Measurements from ENCODE around the gene DZIP1L.
A peak's percentile ranks its signal among the peaks of the same experiment; 100 is the strongest.

DZIP1L gene

GRCh38 chr3:138079901-138080300, 35.5 kb downstream of the DZIP1L start:
- in situ Hi-C loops (cut with HindIII; ENCODE audit: low pct_ligation_motif_present, low pct_unique_long_range_greater_than_20kb, low sequenced_read_pairs), result no loop called here
- DNase-seq, result no peak

DNA sequence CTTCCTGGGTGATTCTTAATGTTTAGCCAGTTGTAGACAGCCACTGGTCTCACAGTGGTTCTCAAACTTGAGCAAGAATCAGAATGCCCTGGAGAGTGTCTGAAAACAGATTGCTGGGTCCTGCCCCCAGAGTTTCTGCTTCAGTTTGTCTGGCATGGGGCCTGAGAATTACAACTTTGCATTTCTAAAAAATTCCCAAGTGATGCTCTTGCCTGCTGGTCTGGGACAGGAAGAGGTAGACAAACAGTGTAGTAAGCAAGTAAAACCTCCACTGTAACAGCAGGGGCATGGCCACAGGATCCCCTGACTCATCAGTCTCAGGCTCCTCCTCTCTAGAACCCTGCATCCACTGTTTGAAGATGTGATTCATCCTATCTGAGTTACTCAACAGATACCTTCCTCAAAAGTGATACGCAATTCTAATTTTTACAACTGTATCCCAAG, 36.5 kb downstream of the DZIP1L start:
- peak; percentile 83 for DNase-seq
- in situ Hi-C loops (cut with HindIII; ENCODE audit: low pct_ligation_motif_present, low pct_unique_long_range_greater_than_20kb, low sequenced_read_pairs), result no loop called here

GRCh38 chr3:138078096-138078495, 37.3 kb downstream of the DZIP1L start:
- DNase-seq, result peak; percentile 52
- in situ Hi-C loops (cut with HindIII; ENCODE audit: low pct_ligation_motif_present, low pct_unique_long_range_greater_than_20kb, low sequenced_read_pairs), result no loop called here

DNA sequence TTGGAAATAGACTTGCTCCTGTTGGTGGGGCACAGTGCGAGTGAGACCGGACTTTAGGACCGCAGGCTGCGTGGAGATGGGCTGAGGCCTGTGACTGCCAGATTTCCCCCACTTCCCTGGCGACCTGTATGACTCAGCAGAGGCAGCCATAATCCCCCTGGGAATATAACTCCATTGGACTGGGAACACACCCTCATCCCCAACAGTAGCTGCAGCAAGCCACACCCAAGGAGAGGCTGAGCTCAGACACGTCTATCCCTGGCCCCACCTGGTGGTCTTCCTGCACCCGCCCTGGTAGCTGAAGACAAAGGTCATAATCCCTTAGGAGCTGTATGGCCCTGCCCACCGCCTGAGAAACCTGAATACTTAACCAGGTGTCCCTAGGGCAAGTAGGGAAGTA, 42.6 kb downstream of the DZIP1L start:
- no peak for DNase-seq
- in situ Hi-C loops (cut with HindIII; ENCODE audit: low pct_ligation_motif_present, low pct_unique_long_range_greater_than_20kb, low sequenced_read_pairs), result no loop called here

DNA sequence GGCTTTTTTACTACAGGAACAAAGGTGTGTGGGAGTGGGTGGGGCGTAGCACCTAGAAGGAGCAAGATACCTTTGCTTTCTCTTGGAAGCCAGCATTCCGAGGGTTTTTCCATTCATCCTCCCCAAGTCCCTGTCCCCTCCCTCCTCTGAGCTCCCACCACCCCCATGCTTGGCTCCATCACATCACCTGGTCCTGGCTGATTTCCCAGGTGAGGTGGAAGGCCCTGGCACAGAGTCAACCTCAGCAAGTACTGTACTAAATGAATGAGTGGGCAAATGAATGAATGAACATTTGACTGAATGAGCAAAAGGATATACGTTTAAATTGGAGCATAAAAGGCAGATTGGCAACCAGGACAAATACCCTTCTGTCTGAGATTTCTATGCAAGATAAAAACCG, 45.4 kb downstream of the DZIP1L start:
- in situ Hi-C loops (cut with HindIII; ENCODE audit: low pct_ligation_motif_present, low pct_unique_long_range_greater_than_20kb, low sequenced_read_pairs), result no loop called here
- no peak for DNase-seq

DNA sequence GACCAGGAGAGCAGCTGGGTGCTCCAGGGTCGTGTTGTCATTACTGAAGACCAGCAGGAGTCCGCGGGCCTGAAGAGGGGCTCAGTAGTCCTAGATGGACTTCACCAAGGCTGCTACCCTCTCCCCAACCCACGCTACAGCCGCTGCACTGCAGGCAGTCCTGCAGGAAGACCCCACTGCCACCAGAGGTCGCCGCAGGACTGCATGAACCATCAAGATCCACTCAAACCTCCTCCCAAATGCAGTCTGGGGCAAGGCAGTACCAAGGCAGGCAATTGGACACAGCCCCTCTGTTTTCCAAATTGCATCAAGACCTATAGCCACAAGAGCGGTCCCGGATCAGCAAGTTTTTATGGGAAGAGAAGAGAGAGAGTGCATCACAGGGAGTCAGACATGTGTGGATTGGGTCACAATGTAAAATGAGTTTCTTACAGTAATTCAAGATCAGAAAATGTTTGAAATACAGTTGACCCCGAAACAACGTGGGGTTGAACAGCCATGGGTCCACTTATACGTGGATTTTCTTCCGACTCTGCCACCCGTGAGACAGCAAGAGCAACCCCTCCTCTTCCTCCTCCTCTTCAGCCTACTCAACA, 46.7 kb downstream of the DZIP1L start:
- in situ Hi-C loops (cut with HindIII; ENCODE audit: low pct_ligation_motif_present, low pct_unique_long_range_greater_than_20kb, low sequenced_read_pairs), result no loop called here

GRCh38 chr3:138068046-138068445, 47.4 kb downstream of the DZIP1L start:
- in situ Hi-C loops (cut with HindIII; ENCODE audit: low pct_ligation_motif_present, low pct_unique_long_range_greater_than_20kb, low sequenced_read_pairs), result no loop called here
- no peak for DNase-seq

More for the DNA sequence above, 46.7 kb downstream of the DZIP1L start:
- peak; percentile 58 for DNase-seq

- no peak for DNase-seq
- in situ Hi-C loops (cut with HindIII; ENCODE audit: low pct_ligation_motif_present, low pct_unique_long_range_greater_than_20kb, low sequenced_read_pairs), result no loop called here
Measured at GRCh38 chr3:138066972-138067371, 48.4 kb downstream of the DZIP1L start.

DNA sequence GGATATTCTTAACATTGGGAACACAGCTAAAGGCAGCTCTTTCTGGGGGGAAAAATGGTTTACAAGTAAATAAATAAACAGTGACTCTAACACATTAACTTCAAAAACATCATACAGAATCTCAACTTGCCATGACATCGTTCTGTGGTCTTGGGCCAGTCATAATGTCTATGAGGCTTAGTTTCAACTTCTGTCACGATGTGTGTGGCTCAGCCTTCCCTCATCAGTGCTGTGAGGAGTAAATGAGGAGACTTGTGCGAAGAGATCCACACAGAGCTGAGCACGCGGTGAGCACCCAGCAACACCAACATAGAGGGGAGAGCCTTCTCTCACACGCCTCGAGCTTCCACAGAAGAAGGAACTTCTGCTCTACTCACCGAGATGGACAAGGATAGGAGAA, 49.0 kb downstream of the DZIP1L start:
- DNase-seq, result no peak
- in situ Hi-C loops (cut with HindIII; ENCODE audit: low pct_ligation_motif_present, low pct_unique_long_range_greater_than_20kb, low sequenced_read_pairs), result no loop called here

GRCh38 chr3:138065949-138066348, 49.5 kb downstream of the DZIP1L start:
- no peak for DNase-seq
- in situ Hi-C loops (cut with HindIII; ENCODE audit: low pct_ligation_motif_present, low pct_unique_long_range_greater_than_20kb, low sequenced_read_pairs), result no loop called here

DNA sequence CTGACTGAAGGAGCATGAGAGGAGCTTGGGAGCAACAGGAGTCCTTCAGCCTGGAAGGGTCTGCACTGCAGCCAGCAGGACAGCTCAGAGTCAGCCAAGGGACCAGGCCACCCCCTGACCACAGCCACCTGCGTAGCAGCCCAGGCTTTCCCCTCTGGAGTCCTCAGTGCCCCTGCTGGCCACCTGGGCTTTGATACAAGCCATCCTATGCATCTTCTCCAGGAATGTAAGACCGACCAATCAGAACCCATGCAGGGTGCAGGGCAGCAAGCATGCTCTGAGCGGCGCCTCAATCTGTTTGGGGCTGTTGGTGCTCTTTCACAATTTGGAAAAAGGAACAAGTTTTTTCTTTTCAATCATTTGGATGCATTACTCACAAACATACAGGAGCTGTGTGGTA, 52.0 kb downstream of the DZIP1L start:
- in situ Hi-C loops (cut with HindIII; ENCODE audit: low pct_ligation_motif_present, low pct_unique_long_range_greater_than_20kb, low sequenced_read_pairs), result no loop called here
- no peak for DNase-seq

- DNase-seq, result no peak
- in situ Hi-C loops (cut with HindIII; ENCODE audit: low pct_ligation_motif_present, low pct_unique_long_range_greater_than_20kb, low sequenced_read_pairs), result no loop called here
Measured at GRCh38 chr3:138062626-138063025, 52.8 kb downstream of the DZIP1L start.

DNA sequence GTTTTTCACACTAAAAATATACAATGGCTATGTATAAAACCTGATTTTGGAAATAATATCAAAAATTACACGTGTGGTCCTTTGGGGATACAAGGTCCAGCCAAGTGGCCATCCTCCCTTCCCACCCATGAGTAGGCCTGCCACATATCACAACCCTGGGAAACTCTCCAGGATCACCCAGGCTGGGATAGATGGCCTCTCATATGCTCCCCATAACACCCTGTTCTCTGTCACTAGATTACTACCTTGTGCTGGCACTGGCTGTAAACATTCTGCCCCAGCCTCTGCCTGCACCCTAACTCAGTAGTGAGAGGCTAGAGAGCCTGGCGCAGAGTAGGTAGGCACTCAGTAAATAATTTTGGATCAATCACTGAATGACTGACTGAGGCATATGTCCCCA, 53.4 kb downstream of the DZIP1L start:
- DNase-seq, result no peak
- in situ Hi-C loops (cut with HindIII; ENCODE audit: low pct_ligation_motif_present, low pct_unique_long_range_greater_than_20kb, low sequenced_read_pairs), result no loop called here

DNA sequence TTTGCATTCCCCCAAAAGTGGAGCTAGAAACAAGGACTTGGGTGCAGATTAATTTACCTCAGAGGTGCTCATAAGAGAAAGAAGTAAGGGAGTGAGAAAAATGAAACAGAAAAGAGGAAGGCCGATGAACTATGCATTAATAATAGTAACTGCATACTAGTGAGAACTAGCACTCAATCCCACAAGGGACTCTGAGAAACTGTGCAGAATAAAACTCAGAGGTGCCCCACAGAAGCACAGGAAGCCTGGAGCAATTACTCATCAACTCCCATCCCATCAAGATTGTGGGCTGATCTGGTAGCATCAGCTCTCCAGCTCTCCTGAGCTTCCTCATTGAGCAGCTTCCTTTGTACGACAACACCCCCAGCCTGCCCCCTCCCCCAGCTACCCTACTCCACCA, 54.6 kb downstream of the DZIP1L start:
- in situ Hi-C loops (cut with HindIII; ENCODE audit: low pct_ligation_motif_present, low pct_unique_long_range_greater_than_20kb, low sequenced_read_pairs), result no loop called here
- DNase-seq, result no peak

- in situ Hi-C loops (cut with HindIII; ENCODE audit: low pct_ligation_motif_present, low pct_unique_long_range_greater_than_20kb, low sequenced_read_pairs), result no loop called here
- no peak for DNase-seq
Measured at GRCh38 chr3:138059261-138059660, 56.1 kb downstream of the DZIP1L start.

- in situ Hi-C loops (cut with HindIII; ENCODE audit: low pct_ligation_motif_present, low pct_unique_long_range_greater_than_20kb, low sequenced_read_pairs), result no loop called here
- DNase-seq, result no peak
Measured at GRCh38 chr3:138057384-138057783, 58.0 kb downstream of the DZIP1L start.

DNA sequence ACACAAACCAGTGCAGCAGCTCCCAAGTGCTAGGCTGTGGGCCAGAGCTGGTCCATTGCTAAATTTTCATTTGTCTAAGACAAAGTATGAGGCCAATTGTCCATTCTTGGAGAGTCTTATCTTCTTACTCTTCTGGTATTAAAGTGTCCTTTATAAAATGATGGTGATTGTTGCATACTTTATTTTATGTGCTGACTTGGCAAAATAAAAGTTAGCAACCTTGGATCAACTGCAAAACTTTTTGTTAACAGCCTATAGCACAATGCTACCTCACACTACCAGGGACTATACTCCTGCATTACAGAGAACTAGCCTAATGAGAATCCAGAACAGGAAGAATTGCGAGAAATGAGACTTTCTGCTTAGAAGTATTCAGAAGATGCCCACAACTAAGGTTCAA, 61.4 kb downstream of the DZIP1L start:
- in situ Hi-C loops (cut with HindIII; ENCODE audit: low pct_ligation_motif_present, low pct_unique_long_range_greater_than_20kb, low sequenced_read_pairs), result no loop called here

GRCh38 chr3:138051947-138052802, 63.2 kb downstream of the DZIP1L start:
- peak; percentile 37 for DNase-seq
- in situ Hi-C loops (cut with HindIII; ENCODE audit: low pct_ligation_motif_present, low pct_unique_long_range_greater_than_20kb, low sequenced_read_pairs), result no loop called here

More for the DNA sequence above, 61.4 kb downstream of the DZIP1L start:
- DNase-seq, result no peak

- DNase-seq, result no peak
- in situ Hi-C loops (cut with HindIII; ENCODE audit: low pct_ligation_motif_present, low pct_unique_long_range_greater_than_20kb, low sequenced_read_pairs), result no loop called here
Measured at GRCh38 chr3:138049157-138049919, 66.1 kb downstream of the DZIP1L start.
